AG04449 (cell line): ENCODE results near the gene STUM.

ENCODE experiments used
- CTCF ChIA-PET: fragments of 350-600 bp; formaldehyde crosslinking; extraction: SDS; loops from one replicate; lab custom pipeline; 2021; ENCODE audit warnings: antibody characterized with exemption; lab: Yijun Ruan, JAX
- POLR2A ChIA-PET: fragments of 400-600, 350-600 bp; formaldehyde crosslinking; extraction: SDS; loops from one replicate; lab custom pipeline; 2020; ENCODE audit warnings: antibody characterized with exemption, inconsistent platforms; lab: Yijun Ruan, JAX
- DNase-seq: peaks from one replicate; pipeline ENCODE4 v3.0.0-alpha.2; 2010; ENCODE audit warnings: low read depth, low spot score
- H3K4me3 ChIP-seq: 2 replicates; pipeline ENCODE4 v1.5.1; 2011; ENCODE audit warnings: low read depth, mild to moderate bottlenecking, control low read depth, low read length
- CTCF ChIP-seq: IDR thresholded peaks from one replicate; pipeline ENCODE4 v1.5.1; 2011; ENCODE audit warnings: mild to moderate bottlenecking, moderate library complexity, low read length, control low read depth, inconsistent platforms; ENCODE audit not compliant: insufficient read depth; ENCODE audit errors: missing control alignments

Gene STUM

GRCh38 chr1:226578946-226579578 lies 30.5 kb downstream of the STUM start:
- DNase-seq = no peak
- CTCF ChIA-PET = interaction anchor here (1.3 kb wide), 1 partner anchor 32 kb away, joined by 4 read pairs; no protein-coding TSS in a partner anchor
- no peak for TF ChIP-seq CTCF
- POLR2A ChIA-PET = no interaction called here
- no peak overlapping the region for H3K4me3 ChIP-seq

- CTCF ChIA-PET = no interaction called here
- TF ChIP-seq CTCF = no peak
- no peak overlapping the region for H3K4me3 ChIP-seq
- DNase-seq = no peak
- POLR2A ChIA-PET = no interaction called here
These were observed 31.3 kb downstream of the STUM start for GRCh38 chr1:226579781-226580323.

GRCh38 chr1:226580625-226581270 lies 32.2 kb downstream of the STUM start:
- no peak for DNase-seq
- POLR2A ChIA-PET = interaction anchor here (0.5 kb wide), 1 partner anchor 1585 kb away, joined by 3 read pairs; no protein-coding TSS in a partner anchor
- CTCF ChIA-PET = no interaction called here
- H3K4me3 ChIP-seq = no peak overlapping the region
- no peak for TF ChIP-seq CTCF

- ChIA-PET POLR2A (no interaction called here), CTCF (interaction anchor here (1.0 to 1.5 kb wide), 2 partner anchors 27 to 34 kb away, joined by 3 to 4 read pairs; no protein-coding TSS in a partner anchor)
- no peak for DNase-seq
- no peak for TF ChIP-seq CTCF
- no peak overlapping the region for H3K4me3 ChIP-seq
These were observed 33.2 kb downstream of the STUM start for GRCh38 chr1:226581650-226582330.

- POLR2A ChIA-PET = no interaction called here
- CTCF ChIA-PET = no interaction called here
- no peak for TF ChIP-seq CTCF
- DNase-seq = no peak
- H3K4me3 ChIP-seq = no peak overlapping the region
These were observed 34.4 kb downstream of the STUM start for GRCh38 chr1:226582966-226583365.

GRCh38 chr1:226584164-226584563 lies 35.6 kb downstream of the STUM start:
- POLR2A ChIA-PET = no interaction called here
- no peak for DNase-seq
- CTCF ChIA-PET = interaction anchor here (0.8 kb wide), 1 partner anchor 37 kb away, joined by 3 read pairs; no protein-coding TSS in a partner anchor
- no peak overlapping the region for H3K4me3 ChIP-seq
- no peak for TF ChIP-seq CTCF
